ENCODE data around the gene SERPINA9. TPM values are rescaled to one million over a fixed set of nuclear protein-coding genes. Genes with fewer than 3 reads are reported as not detected.

SERPINA9 gene
- total RNA-seq, 1 donor from 2014 or later = not detected

DNA sequence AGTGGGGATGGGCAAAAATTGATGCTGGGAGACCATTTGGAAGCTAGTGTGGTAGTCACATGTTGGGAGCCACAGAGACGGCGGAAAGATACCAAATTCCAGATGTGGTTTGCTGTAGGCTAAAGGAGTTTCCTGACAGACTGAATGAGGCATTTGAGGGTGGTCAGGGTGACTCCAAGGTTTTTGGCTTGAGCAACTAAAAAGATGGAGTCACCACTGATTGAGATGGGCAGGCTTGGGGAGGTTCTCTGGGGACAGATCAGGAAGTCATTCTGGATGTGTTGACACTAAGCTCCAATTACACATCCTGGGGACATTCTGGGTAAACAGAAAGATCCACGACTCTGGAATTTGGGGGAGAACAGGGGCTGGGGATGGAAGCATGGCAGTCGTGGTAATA lies 15.5 kb upstream of the SERPINA9 start:
- Mint-ChIP-seq H3K4me1 (ENCODE audit: unreplicated experiment) (peaks cover 1% of the 10 kb centered on the region), H3K27ac (ENCODE audit: unreplicated experiment) (no peak overlapping the region), H3K36me3 (ENCODE audit: unreplicated experiment) (no peaks in the 10 kb centered on the region), H3K4me3 (ENCODE audit: unreplicated experiment) (no peak overlapping the region), H3K27me3 (ENCODE audit: unreplicated experiment) (peaks cover 9% of the 10 kb centered on the region), H3K9me3 (ENCODE audit: unreplicated experiment) (no peaks in the 10 kb centered on the region)
- TF ChIP-seq, protein P1, sequence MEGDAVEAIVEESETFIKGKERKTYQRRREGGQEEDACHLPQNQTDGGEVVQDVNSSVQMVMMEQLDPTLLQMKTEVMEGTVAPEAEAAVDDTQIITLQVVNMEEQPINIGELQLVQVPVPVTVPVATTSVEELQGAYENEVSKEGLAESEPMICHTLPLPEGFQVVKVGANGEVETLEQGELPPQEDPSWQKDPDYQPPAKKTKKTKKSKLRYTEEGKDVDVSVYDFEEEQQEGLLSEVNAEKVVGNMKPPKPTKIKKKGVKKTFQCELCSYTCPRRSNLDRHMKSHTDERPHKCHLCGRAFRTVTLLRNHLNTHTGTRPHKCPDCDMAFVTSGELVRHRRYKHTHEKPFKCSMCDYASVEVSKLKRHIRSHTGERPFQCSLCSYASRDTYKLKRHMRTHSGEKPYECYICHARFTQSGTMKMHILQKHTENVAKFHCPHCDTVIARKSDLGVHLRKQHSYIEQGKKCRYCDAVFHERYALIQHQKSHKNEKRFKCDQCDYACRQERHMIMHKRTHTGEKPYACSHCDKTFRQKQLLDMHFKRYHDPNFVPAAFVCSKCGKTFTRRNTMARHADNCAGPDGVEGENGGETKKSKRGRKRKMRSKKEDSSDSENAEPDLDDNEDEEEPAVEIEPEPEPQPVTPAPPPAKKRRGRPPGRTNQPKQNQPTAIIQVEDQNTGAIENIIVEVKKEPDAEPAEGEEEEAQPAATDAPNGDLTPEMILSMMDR (IDR thresholded peaks at IDR 0.05) = no peak
- no peak for DNase-seq (ENCODE audit: extremely low spot score, unreplicated experiment)

DNA sequence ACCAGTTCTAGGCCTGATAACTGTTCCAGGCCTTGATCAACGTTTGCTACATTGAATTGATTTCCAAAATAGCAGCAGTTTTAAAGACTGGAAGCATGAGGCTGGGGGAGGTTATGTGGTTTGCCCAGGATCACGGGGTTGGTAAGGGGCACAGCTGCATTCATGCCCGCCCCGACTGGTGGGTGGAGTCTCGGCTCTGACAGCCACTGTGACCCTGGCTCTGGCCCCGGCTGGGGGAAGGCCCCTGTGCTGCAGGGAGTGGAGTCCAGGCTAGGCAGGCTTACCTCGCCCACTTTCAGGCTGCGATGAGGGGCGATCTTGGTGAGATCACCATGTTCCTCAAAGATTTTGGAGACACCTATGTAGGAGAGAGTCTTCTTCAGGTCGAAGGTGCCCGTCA lies 13.3 kb upstream of the SERPINA9 start:
- Mint-ChIP-seq H3K4me1 (ENCODE audit: unreplicated experiment) (peaks cover 18% of the 10 kb centered on the region), H3K27ac (ENCODE audit: unreplicated experiment) (no peak overlapping the region), H3K9me3 (ENCODE audit: unreplicated experiment) (no peaks in the 10 kb centered on the region), H3K27me3 (ENCODE audit: unreplicated experiment) (peaks cover 7% of the 10 kb centered on the region), H3K4me3 (ENCODE audit: unreplicated experiment) (no peak overlapping the region), H3K36me3 (ENCODE audit: unreplicated experiment) (no peaks in the 10 kb centered on the region)
- no peak for DNase-seq (ENCODE audit: extremely low spot score, unreplicated experiment)
- TF ChIP-seq, protein P1 (IDR thresholded peaks at IDR 0.05) = no peak

DNA sequence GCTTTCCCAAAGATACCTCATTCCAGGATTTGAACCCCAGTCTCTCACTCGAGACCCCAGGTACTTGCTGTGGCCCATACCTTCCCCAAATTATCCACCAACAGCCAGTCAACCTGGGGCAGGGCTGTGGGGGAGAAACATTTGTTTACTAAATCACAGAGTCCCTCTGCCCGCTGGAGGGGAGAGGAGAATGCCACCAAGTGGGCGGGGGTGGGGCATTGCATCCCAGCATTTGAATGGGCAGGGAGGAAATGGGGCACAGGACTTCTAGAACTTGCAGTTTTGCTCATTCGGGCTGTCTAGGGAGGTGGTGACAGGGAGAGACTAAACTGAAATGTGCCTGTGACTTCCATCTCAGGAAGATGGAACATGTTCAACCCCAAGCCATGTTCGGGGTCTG lies 10.9 kb upstream of the SERPINA9 start:
- Mint-ChIP-seq H3K4me1 (ENCODE audit: unreplicated experiment) (peaks cover 20% of the 10 kb centered on the region), H3K27ac (ENCODE audit: unreplicated experiment) (no peak overlapping the region), H3K9me3 (ENCODE audit: unreplicated experiment) (no peaks in the 10 kb centered on the region), H3K36me3 (ENCODE audit: unreplicated experiment) (no peaks in the 10 kb centered on the region), H3K4me3 (ENCODE audit: unreplicated experiment) (no peak overlapping the region), H3K27me3 (ENCODE audit: unreplicated experiment) (peaks cover 4% of the 10 kb centered on the region)
- TF ChIP-seq, protein P1 (IDR thresholded peaks at IDR 0.05) = no peak
- DNase-seq (ENCODE audit: extremely low spot score, unreplicated experiment) = no peak

DNA sequence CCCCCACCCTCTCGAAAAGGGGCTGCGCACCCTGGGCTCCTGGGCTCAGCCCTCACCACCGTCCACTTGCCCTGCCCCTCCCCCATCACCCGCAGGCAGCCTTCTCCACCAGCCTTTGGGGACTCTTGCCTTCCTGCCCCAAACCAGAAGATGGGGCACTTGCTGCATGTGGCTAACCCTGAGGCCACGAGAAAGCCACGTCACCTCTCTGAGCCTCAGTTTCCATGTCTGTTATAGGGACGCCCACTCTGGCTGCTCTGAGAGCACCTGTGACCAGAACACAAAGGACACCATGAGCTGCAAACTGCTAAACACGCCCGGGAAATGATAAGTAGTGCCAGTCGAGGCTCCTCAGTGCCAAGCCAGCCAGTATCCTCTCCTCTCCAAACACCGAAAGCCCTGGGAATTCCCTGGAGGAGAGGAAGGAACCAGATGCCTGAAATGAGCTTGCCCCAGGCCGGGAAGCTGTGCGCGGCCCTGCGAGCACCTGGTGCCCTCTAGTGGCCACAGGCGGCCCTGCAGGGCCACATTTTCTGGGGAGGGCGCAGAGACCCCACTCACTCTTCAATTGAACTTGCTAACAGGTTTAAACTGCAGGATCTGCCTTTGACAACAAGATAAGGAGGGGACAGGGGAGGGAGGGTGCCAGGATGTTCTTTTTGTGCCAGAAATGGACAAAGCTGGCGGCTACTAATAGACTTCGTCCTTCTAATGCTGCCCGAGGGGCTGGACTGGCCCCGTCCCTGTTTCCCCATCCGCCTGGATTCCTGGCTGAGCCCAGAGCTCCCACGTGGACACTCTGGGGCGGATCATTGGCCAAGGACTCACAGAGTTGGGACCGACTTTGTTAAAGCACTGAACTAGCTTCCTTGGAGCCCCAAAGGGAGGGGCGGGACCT lies 10.2 kb upstream of the SERPINA9 start:
- Mint-ChIP-seq H3K9me3 (ENCODE audit: unreplicated experiment) (no peaks in the 10 kb centered on the region), H3K4me3 (ENCODE audit: unreplicated experiment) (peak overlapping the region; percentile 33), H3K27me3 (ENCODE audit: unreplicated experiment) (peaks cover 4% of the 10 kb centered on the region), H3K36me3 (ENCODE audit: unreplicated experiment) (no peaks in the 10 kb centered on the region), H3K4me1 (ENCODE audit: unreplicated experiment) (peaks cover 26% of the 10 kb centered on the region), H3K27ac (ENCODE audit: unreplicated experiment) (no peak overlapping the region)
- TF ChIP-seq, protein P1 (IDR thresholded peaks at IDR 0.05) = peak; percentile 100
- peak; percentile 89 for DNase-seq (ENCODE audit: extremely low spot score, unreplicated experiment)

DNA sequence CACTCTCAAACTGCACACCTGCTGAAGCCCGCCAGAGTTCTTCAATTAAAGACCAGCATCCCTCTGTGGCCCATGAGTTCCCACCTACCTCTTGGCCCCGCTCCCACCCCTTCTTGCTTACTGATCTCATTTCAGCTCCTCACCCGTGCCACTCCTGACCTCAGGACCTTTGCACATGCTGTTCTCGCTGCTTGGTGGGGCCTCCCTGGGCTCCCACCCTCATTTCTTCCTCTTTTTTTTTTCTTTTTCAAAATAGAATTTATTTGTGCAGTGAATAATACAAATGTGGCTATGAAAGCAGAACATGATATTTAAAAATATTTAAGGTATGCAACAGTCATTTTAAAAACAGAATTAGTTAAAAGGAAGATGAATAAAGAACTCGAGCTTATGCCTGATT lies 8.5 kb upstream of the SERPINA9 start:
- no peak for DNase-seq (ENCODE audit: extremely low spot score, unreplicated experiment)
- H3K9me3 Mint-ChIP-seq (ENCODE audit: unreplicated experiment) = no peaks in the 10 kb centered on the region
- H3K27ac Mint-ChIP-seq (ENCODE audit: unreplicated experiment) = no peak overlapping the region
- no peaks in the 10 kb centered on the region for H3K36me3 Mint-ChIP-seq (ENCODE audit: unreplicated experiment)
- peaks cover 4% of the 10 kb centered on the region for H3K27me3 Mint-ChIP-seq (ENCODE audit: unreplicated experiment)
- TF ChIP-seq, protein P1 (IDR thresholded peaks at IDR 0.05) = no peak
- no peak overlapping the region for H3K4me3 Mint-ChIP-seq (ENCODE audit: unreplicated experiment)
- peaks cover 32% of the 10 kb centered on the region for H3K4me1 Mint-ChIP-seq (ENCODE audit: unreplicated experiment)
